GM18499 (cell line): Measurements from ENCODE around the gene DGKB.
"Not testable (repeated sequence)": the region's sequence is repeated elsewhere in the genome, so short reads cannot be mapped to it uniquely, and the experiment has no call there.

Experiments used
- ATAC-seq: cut with Tn5 transposase; IDR thresholded peaks from one replicate; pipeline ENCODE4 v1.9.1; 2021; ENCODE audit warnings: moderate number of reproducible peaks; ENCODE audit not compliant: insufficient read depth, unreplicated experiment

Gene DGKB

DNA sequence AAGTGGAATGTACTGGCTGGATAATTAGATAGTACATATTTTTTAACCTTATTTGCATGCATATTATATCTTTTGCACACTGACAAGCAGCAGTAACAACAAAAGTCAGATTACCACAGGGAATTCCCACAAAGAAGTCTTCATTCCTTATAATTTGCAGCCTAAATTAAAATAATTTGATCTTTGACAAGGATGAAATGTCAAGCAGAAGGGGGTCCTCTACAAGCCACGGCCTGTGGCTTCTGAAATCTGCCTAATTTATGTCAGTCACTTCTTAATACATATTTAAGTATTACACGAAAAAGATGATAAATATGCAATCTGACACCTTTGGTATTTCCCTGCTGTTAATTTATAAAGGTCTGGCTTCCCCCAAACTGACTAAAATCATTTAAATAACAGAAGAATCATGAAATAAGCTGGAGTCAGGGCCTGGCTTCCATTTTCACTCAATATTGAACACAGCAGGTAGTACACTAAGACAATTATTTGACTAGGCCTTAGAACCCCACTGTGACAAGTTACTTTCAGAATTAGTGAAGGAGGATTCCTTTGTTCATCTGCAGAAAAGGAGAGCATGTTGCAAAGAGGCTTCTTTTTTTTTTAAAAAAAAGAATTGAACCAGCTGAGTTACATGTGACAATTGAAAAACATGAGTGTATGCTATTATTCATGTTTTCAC lies 562.0 kb downstream of the DGKB start:
- no peak for ATAC-seq

GRCh38 chr7:14339861-14340260 lies 562.7 kb downstream of the DGKB start:
- no peak for ATAC-seq

DNA sequence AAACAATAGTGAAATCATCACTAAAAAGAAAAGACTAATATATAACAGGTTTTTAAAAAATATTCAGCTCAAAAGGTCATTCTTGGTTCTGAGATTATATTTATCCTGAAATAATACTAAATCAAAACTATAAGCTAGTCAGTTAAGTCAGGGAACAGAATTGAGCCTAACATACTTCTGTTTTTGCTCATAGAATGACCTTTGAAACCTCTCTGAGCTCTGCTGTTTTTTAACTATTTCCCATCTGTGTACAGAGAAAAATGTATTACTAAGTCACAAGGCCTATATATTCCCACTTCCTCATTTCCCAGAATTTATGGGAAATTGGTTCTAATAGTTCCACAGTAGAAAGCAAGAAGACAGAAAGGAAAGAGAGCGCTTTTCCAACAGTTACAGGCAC lies 566.3 kb downstream of the DGKB start:
- ATAC-seq: no peak

- no peak for ATAC-seq
Measured at GRCh38 chr7:14332155-14332554, 570.4 kb downstream of the DGKB start.

GRCh38 chr7:14324767-14325166 lies 577.8 kb downstream of the DGKB start:
- no peak for ATAC-seq

DNA sequence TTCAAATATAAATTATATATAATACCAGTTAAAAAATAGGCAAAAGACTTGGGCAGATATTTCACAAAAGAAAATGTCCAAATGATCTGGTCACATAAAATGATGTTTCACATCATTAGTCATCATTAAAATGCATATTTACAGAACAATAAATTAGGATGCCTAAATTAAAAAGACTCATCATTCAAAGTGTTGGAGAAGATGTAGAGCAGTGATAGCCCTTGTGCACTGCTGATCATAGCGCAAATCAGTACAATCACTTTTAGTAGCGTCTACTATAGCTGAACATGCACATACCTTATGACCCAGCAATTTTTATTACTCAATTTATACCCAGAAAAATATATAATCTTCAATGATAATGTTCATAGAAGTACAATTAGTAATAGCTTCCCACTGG lies 579.8 kb downstream of the DGKB start:
- ATAC-seq: no peak

GRCh38 chr7:14321947-14322346 lies 580.6 kb downstream of the DGKB start:
- no peak for ATAC-seq

GRCh38 chr7:14309432-14309831 lies 593.1 kb downstream of the DGKB start:
- ATAC-seq: no peak

- no peak for ATAC-seq
Measured at GRCh38 chr7:14305233-14305866, 597.2 kb downstream of the DGKB start.

GRCh38 chr7:14303536-14303935 lies 599.0 kb downstream of the DGKB start:
- no peak for ATAC-seq

DNA sequence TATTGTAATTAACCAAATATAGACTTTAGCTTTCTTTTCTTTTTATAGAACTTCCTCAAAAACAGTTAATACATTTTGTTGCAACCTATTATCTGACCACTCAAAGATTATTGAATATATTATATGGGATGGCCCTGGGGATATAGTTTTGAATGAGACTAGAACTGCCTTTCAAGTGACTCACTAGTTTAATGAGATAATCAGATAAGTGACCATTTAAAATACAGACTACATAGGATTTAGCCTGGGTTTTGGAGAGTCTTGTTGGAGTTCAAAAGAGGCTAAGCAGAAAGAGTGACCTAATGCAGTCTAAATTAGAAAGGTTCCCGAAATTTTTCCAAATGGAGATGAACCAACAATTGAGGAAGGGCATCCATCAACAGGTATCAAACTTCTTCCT lies 607.9 kb downstream of the DGKB start:
- ATAC-seq: no peak

- ATAC-seq: no peak
Measured at GRCh38 chr7:14293434-14293833, 609.1 kb downstream of the DGKB start.

DNA sequence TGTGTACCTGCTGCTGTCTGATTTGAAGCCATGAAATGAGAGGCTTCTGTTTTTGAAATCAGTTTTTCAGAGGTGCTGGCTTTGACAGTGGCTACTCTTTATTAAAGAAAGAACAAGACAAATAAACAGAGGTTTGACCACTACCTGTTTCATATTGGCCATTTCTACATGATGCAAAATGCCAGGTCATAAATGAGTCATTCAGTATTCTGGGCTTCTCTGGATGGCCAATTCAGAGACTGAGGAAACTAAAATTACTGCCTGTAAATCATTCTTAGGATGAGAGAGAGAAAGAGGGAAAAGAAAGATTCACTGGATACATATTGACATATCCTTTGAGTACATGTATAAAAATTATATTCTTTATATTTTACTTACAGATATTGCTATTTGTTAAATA lies 609.8 kb downstream of the DGKB start:
- no peak for ATAC-seq

GRCh38 chr7:14289957-14290356 lies 612.6 kb downstream of the DGKB start:
- no peak for ATAC-seq

DNA sequence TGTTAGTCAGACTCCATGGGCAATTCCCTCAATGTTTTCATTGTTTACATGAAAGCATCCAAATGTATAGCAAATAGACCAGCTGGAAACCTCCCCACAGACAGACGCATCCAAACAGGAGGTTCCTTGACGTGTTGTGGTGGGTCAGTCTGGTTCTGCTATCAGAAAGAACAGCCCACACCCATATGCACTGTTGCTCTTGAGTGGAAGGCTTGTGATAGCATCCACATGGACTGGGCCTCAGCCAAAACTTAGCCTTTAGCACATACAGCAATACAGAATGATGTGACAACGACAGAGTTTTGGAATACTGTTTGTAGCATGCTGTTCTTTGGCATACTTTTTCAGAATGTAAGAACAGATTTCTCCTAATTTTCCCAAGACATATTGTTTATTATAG lies 613.9 kb downstream of the DGKB start:
- no peak for ATAC-seq

DNA sequence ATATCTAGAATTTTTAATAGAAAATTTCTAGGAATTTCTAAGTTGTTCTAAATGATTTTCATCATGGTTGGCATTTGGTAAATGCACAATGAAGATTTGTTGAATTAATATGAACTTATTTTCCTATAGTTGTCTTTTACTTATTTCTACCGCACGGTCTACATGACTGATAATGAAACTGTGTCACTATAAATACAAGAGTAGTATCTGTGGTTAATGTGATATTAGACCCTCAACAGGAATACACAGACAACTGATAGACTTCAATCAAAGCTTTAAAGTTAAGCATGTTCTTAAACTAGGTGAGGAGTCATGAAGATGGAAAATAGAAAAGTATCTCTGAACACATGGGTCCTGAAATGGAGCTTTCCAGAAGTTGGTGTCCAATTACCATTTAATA lies 615.2 kb downstream of the DGKB start:
- no peak for ATAC-seq

DNA sequence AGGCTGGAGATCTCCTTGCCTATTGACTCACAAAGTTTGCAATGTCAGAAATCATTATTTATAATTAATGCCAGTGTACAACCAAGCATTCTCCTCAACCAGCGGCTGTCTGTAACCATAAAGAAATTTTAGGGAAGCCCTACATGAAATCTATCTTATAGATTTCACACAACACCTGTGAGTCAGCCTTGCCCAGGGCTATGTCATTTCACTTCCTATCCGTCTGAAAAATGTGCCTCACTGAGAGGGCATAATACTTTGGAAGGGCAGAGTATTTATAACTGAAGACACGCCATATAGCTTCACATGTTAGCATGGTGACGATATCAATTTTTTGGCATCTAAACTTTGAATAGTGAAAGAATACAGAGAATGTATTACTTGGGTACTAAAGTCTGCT lies 616.5 kb downstream of the DGKB start:
- no peak for ATAC-seq

GRCh38 chr7:14279065-14279871 lies 623.3 kb downstream of the DGKB start:
- not testable (repeated sequence) for ATAC-seq

GRCh38 chr7:14275356-14275755 lies 627.2 kb downstream of the DGKB start:
- ATAC-seq: no peak

- no peak for ATAC-seq
Measured at GRCh38 chr7:14271441-14271840, 631.1 kb downstream of the DGKB start.

DNA sequence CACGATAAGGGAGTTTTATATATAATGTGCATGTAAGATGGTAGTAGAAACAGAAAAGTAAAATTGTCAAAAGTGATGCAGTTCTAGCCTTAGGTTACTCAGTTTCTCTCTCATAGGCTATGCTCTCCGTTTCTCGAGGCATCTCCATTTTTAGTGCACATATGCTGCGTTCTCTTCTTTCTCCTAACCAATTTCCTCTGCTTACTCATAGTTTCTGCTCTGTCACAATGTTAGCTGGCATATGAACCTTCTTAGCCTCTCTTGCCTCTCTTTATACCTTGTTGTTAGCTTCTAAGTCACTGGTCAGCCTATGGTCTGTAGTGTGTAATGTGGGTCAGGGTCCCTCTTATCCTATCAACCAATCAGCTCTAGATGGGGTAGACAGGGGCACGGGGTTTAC lies 632.5 kb downstream of the DGKB start:
- ATAC-seq: no peak
